Sigmoid colon (tissue), 7 donors: ENCODE results near the gene SWSAP1. TPM values are rescaled to one million over a fixed set of nuclear protein-coding genes. Genes with fewer than 3 reads are reported as not detected.

Experiments
- DNase-seq: peaks from one replicate; pipeline ENCODE4 v3.0.0-alpha.2; 2019
- H3K27ac ChIP-seq, 4 donors: fragments of 200-600 bp; sonication (generic); one replicate each; pipeline ENCODE4 v1.5.1; 2016 to 2019; ENCODE audit warnings: mild to moderate bottlenecking in 1 of 4
- H3K27me3 ChIP-seq, 3 donors: fragments of 200-600 bp; sonication (generic); one replicate each; pipeline ENCODE4 v1.5.1; 2019; ENCODE audit warnings: mild to moderate bottlenecking in 1 of 3
- H3K36me3 ChIP-seq, 4 donors: fragments of 200-600 bp; sonication (generic); one replicate each; pipeline ENCODE4 v1.5.1; 2016 to 2019
- H3K4me1 ChIP-seq, 4 donors: fragments of 200-600 bp; sonication (generic); one replicate each; pipeline ENCODE4 v1.5.1; 2017 to 2019
- H3K4me3 ChIP-seq, 4 donors: fragments of 200-600 bp; sonication (generic); one replicate each; pipeline ENCODE4 v1.5.1; 2017 to 2019; ENCODE audit warnings: mild to moderate bottlenecking in 2 of 4, moderate library complexity in 1 of 4
- H3K9me3 ChIP-seq, 4 donors: fragments of 200-600 bp in 3 of 4; sonication (generic) in 3 of 4; one replicate each; pipeline versions ENCODE4 v1.5.1 to v1.6.1; 2013 to 2019
- CTCF ChIP-seq, 4 experiments: fragments of 450-650 bp in 3 of 4; fragments of 200-600 bp in 1 of 4; IDR thresholded peaks; one replicate each; pipeline ENCODE4 v1.5.1; 2016 to 2019; ENCODE audit warnings: antibody characterized with exemption in 4 of 4, mild to moderate bottlenecking in 3 of 4, moderate library complexity in 2 of 4
- EP300 ChIP-seq, 4 donors: sonication (generic); formaldehyde crosslinking; IDR thresholded peaks; one replicate each; pipeline ENCODE4 v1.6.1; 2017; ENCODE audit warnings: antibody characterized with exemption in 4 of 4
- POLR2A ChIP-seq, 2 donors: fragments of 450-650 bp; IDR thresholded peaks; one replicate each; pipeline ENCODE4 v1.6.1; 2016; ENCODE audit warnings: antibody characterized with exemption in 2 of 2, mild to moderate bottlenecking in 2 of 2, moderate library complexity in 2 of 2
- POLR2AphosphoS5 ChIP-seq, 4 donors: sonication (generic); formaldehyde crosslinking; IDR thresholded peaks; one replicate each; pipeline ENCODE4 v1.6.1; 2017; ENCODE audit warnings: antibody characterized with exemption in 4 of 4
- WGBS, 2 donors: extraction: QIAGEN DNeasy Blood & Tissue Kit; methylation state at CpG; one replicate each; pipeline ENCODE4 v1.1.7; 2013; 5-methylcytosine and 5-hydroxymethylcytosine counted together
- intact Hi-C: fragments of 100-400 bp; cut with DNase I; formaldehyde crosslinking; loops from one replicate; pipeline ENCODE4 v1.15.1; 2023
- polyA plus RNA-seq, 3 donors: library from polyadenylated mRNA; stranded (reverse); fragments of 200-250 nt; gene quantifications; one replicate each; pipeline ENCODE4 v1.2.3, GENCODE V29; 2013
- small RNA-seq, 3 donors: library from RNA; depleted of rRNA; stranded (forward); fragments of <200 nt; gene quantifications; one replicate each; pipeline ENCODE3, GENCODE V24; 2016
- total RNA-seq, 4 donors: library from RNA; depleted of rRNA; stranded (reverse); fragments of >200 nt; gene quantifications; one replicate each; pipeline ENCODE4 v1.1.0, GENCODE V29; 2016
- donor health status: healthy with polysubstance abuse.
- donor health status: Bipolar disorder and iron deficiency.
- donor health status: healthy.

SWSAP1 gene
- total and polyA plus RNA-seq, 7 donors, result 0.71 to 4.3 (median 1.8) TPM

- Histone ChIP-seq H3K27ac (no peak overlapping the region), H3K36me3 (no peaks in the 10 kb centered on the region), H3K27me3 (peaks cover 37 to 55% (median 49%) of the 10 kb centered on the region in 3 donors), H3K9me3 (no peaks in the 10 kb centered on the region), H3K4me3 (no peak overlapping the region), H3K4me1 (peaks cover 0 to 36% (median 29%) of the 10 kb centered on the region in 4 donors)
- intact Hi-C loops, result no loop called here
- 16 to 19% methylated on average over 22 of the region's 22 CpGs for WGBS, 2 donors
- TF ChIP-seq POLR2AphosphoS5 (IDR thresholded peaks at IDR 0.05) (no peak), EP300 (IDR thresholded peaks at IDR 0.05) (no peak), CTCF (IDR thresholded peaks at IDR 0.05) (no peak), POLR2A (IDR thresholded peaks at IDR 0.05) (no peak)
- DNase-seq, result no peak
Measured at GRCh38 chr19:11423791-11424181, 49.3 kb downstream of the SWSAP1 start.

Small RNA genes within 50 kb of the gene (small RNA-seq; reads per million reads assigned to genes)
- gene RF00019, result 0 reads per million in 3 donors

Other genes with a start within 250 kb of the SWSAP1 start
- 1 to 10 TPM in 3 of 4 donors, under 1 TPM in 1; 0.99 to 6.0 (median 2.8) TPM for gene SPC24, start 218.9 kb upstream of the SWSAP1 start, total RNA-seq
- 10 to 100 TPM in 1 of 3 donors, 1 to 10 TPM in 2; 1.2 to 13.0 (median 2.1) TPM for gene SPC24, start 218.9 kb upstream of the SWSAP1 start, polyA plus RNA-seq
- gene KANK2, start 177.1 kb upstream of the SWSAP1 start, total RNA-seq, result 1,000 to 10,000 TPM in 2 of 4 donors, 100 to 1,000 TPM in 2; 691 to 1,314 (median 1,068) TPM
- gene KANK2, start 177.1 kb upstream of the SWSAP1 start, polyA plus RNA-seq, result 100 to 1,000 TPM in 1 of 3 donors, 10 to 100 TPM in 2; 29.8 to 130 (median 89.4) TPM
- gene ANGPTL8, start 135.0 kb upstream of the SWSAP1 start, total RNA-seq, result not detected
- gene ANGPTL8, start 135.0 kb upstream of the SWSAP1 start, polyA plus RNA-seq, result 1 to 10 TPM in 1 of 3 donors, not detected in 2; 8.1 TPM
- 10 to 100 TPM; 17.1 to 39.9 (median 20.8) TPM for gene DOCK6, start 112.1 kb upstream of the SWSAP1 start, total RNA-seq
- 10 to 100 TPM in 2 of 3 donors, 1 to 10 TPM in 1; 8.8 to 40.5 (median 16.2) TPM for gene DOCK6, start 112.1 kb upstream of the SWSAP1 start, polyA plus RNA-seq
- not detected for gene TSPAN16, start 78.5 kb upstream of the SWSAP1 start, total RNA-seq
- gene TSPAN16, start 78.5 kb upstream of the SWSAP1 start, polyA plus RNA-seq, result under 1 TPM in 1 of 3 donors, not detected in 2; 0.07 TPM
- gene RAB3D, start 35.0 kb upstream of the SWSAP1 start, total RNA-seq, result 10 to 100 TPM; 16.0 to 27.7 (median 22.9) TPM
- gene RAB3D, start 35.0 kb upstream of the SWSAP1 start, polyA plus RNA-seq, result 1 to 10 TPM; 6.6 to 9.7 (median 9.7) TPM
- 100 to 1,000 TPM; 131 to 291 (median 194) TPM for gene TMEM205, start 28.4 kb upstream of the SWSAP1 start, total RNA-seq
- 10 to 100 TPM; 11.1 to 74.9 (median 25.2) TPM for gene TMEM205, start 28.4 kb upstream of the SWSAP1 start, polyA plus RNA-seq
- 10 to 100 TPM; 11.7 to 42.4 (median 20.2) TPM for gene CCDC159, start 28.1 kb upstream of the SWSAP1 start, total RNA-seq
- 10 to 100 TPM; 11.6 to 29.6 (median 16.2) TPM for gene CCDC159, start 28.1 kb upstream of the SWSAP1 start, polyA plus RNA-seq
- 10 to 100 TPM; 13.9 to 43.8 (median 20.5) TPM for gene PLPPR2, start 19.2 kb upstream of the SWSAP1 start, total RNA-seq
- 1 to 10 TPM; 1.4 to 8.2 (median 4.8) TPM for gene PLPPR2, start 19.2 kb upstream of the SWSAP1 start, polyA plus RNA-seq
- gene EPOR, start 9.6 kb downstream of the SWSAP1 start, total RNA-seq, result 1 to 10 TPM in 3 of 4 donors, under 1 TPM in 1; 0.83 to 4.9 (median 2.4) TPM
- gene EPOR, start 9.6 kb downstream of the SWSAP1 start, polyA plus RNA-seq, result 1 to 10 TPM in 1 of 3 donors, under 1 TPM in 1, not detected in 1; 0.46 to 3.3 TPM
- gene RGL3, start 44.6 kb downstream of the SWSAP1 start, total RNA-seq, result 10 to 100 TPM in 1 of 4 donors, 1 to 10 TPM in 3; 1.1 to 15.5 (median 1.9) TPM
- gene RGL3, start 44.6 kb downstream of the SWSAP1 start, polyA plus RNA-seq, result 1 to 10 TPM; 1.8 to 8.5 (median 4.2) TPM
- not detected for gene ODAD3, start 60.5 kb downstream of the SWSAP1 start, total RNA-seq
- 1 to 10 TPM in 1 of 3 donors, under 1 TPM in 1, not detected in 1; 0.29 to 1.4 TPM for gene ODAD3, start 60.5 kb downstream of the SWSAP1 start, polyA plus RNA-seq
- 10 to 100 TPM; 57.6 to 98.0 (median 83.9) TPM for gene PRKCSH, start 61.0 kb downstream of the SWSAP1 start, total RNA-seq
- gene PRKCSH, start 61.0 kb downstream of the SWSAP1 start, polyA plus RNA-seq, result 100 to 1,000 TPM in 1 of 3 donors, 10 to 100 TPM in 2; 65.0 to 187 (median 96.7) TPM
- 1 to 10 TPM in 3 of 4 donors, under 1 TPM in 1; 0.16 to 3.0 (median 1.1) TPM for gene ELAVL3, start 106.4 kb downstream of the SWSAP1 start, total RNA-seq
- under 1 TPM in 2 of 3 donors, not detected in 1; under 0.01 to 0.63 TPM for gene ELAVL3, start 106.4 kb downstream of the SWSAP1 start, polyA plus RNA-seq
- gene ZNF653, start 131.2 kb downstream of the SWSAP1 start, total RNA-seq, result 1 to 10 TPM; 3.2 to 8.6 (median 7.7) TPM
- gene ZNF653, start 131.2 kb downstream of the SWSAP1 start, polyA plus RNA-seq, result 1 to 10 TPM; 3.9 to 8.8 (median 6.6) TPM
- gene ECSIT, start 154.5 kb downstream of the SWSAP1 start, total RNA-seq, result 10 to 100 TPM; 74.5 to 93.5 (median 82.4) TPM
- gene ECSIT, start 154.5 kb downstream of the SWSAP1 start, polyA plus RNA-seq, result 10 to 100 TPM; 60.7 to 75.8 (median 65.4) TPM
- 1,000 to 10,000 TPM; 1,586 to 3,058 (median 2,656) TPM for gene CNN1, start 164.2 kb downstream of the SWSAP1 start, total RNA-seq
- gene CNN1, start 164.2 kb downstream of the SWSAP1 start, polyA plus RNA-seq, result 100 to 1,000 TPM in 1 of 3 donors, 10 to 100 TPM in 1, 1 to 10 TPM in 1; 4.9 to 115 (median 45.0) TPM
- 10 to 100 TPM; 27.2 to 47.9 (median 38.9) TPM for gene ELOF1, start 184.6 kb downstream of the SWSAP1 start, total RNA-seq
- gene ELOF1, start 184.6 kb downstream of the SWSAP1 start, polyA plus RNA-seq, result 10 to 100 TPM; 49.8 to 67.3 (median 59.4) TPM
- 10 to 100 TPM in 2 of 4 donors, 1 to 10 TPM in 2; 7.6 to 23.5 (median 9.8) TPM for gene ACP5, start 203.0 kb downstream of the SWSAP1 start, total RNA-seq
- 100 to 1,000 TPM in 1 of 3 donors, 10 to 100 TPM in 2; 26.4 to 266 (median 54.4) TPM for gene ACP5, start 203.0 kb downstream of the SWSAP1 start, polyA plus RNA-seq
- gene ZNF627, start 222.8 kb downstream of the SWSAP1 start, total RNA-seq, result 10 to 100 TPM in 3 of 4 donors, 1 to 10 TPM in 1; 7.9 to 13.8 (median 11.9) TPM
- 1 to 10 TPM; 6.2 to 6.7 (median 6.6) TPM for gene ZNF627, start 222.8 kb downstream of the SWSAP1 start, polyA plus RNA-seq